A673 (cell line): ENCODE results near the gene ASIC2.

Experiments used
- CTCF ChIP-seq: fragments of 300-800, 200-600 bp; sonication (generic); conservative IDR thresholded peaks from 2 replicates; pipeline ENCODE4 v1.5.1; 2017; ENCODE audit warnings: low read depth, mild to moderate bottlenecking, antibody characterized with exemption, low read length, moderate library complexity, mixed read lengths
- EZH2 ChIP-seq: fragments of 200-600 bp; sonication (generic); IDR thresholded peaks from 2 replicates; pipeline ENCODE4 v1.6.1; 2017; ENCODE audit warnings: borderline replicate concordance, low read depth, mild to moderate bottlenecking, mixed read lengths, antibody characterized with exemption, low read length; ENCODE audit not compliant: poor library complexity, severe bottlenecking

GRCh38 chr17:33126086-33126485 is 167.0 kb downstream of the ASIC2 start:
- no peak for TF ChIP-seq CTCF
- TF ChIP-seq EZH2 = no peak
